Natural killer cell (primary cell): ENCODE results near the gene PLCG2. TPM values are rescaled to one million over a fixed set of nuclear protein-coding genes. Genes with fewer than 3 reads are reported as not detected.

Source experiments
- ATAC-seq, 3 donors: fragments of 150-1000 bp in 2 of 3; fragments of 200-7000 bp in 1 of 3; cut with Tn5 transposase; 1 replicate in 1 of 3; 2 replicates in 2 of 3; pipeline ENCODE4 v1.10.0; 2021; ENCODE audit warnings: mild to moderate bottlenecking in 2 of 3, moderate library complexity in 2 of 3
- DNase-seq, 2 donors: peaks; one replicate each; pipeline versions ENCODE4 v3.0.0 to v3.0.0-alpha.2; 2013 to 2021; ENCODE audit warnings: mixed read lengths in 1 of 2
- H3K27ac ChIP-seq: one replicate; pipeline ENCODE4 v1.5.1; 2013; ENCODE audit warnings: mild to moderate bottlenecking, low read length
- H3K27me3 ChIP-seq: one replicate; pipeline ENCODE4 v1.6.1; 2013; ENCODE audit warnings: low read length; ENCODE audit not compliant: control insufficient read depth, insufficient read depth
- H3K36me3 ChIP-seq: one replicate; pipeline ENCODE4 v1.6.1; 2013; ENCODE audit warnings: low read length; ENCODE audit not compliant: control insufficient read depth, insufficient read depth
- H3K4me1 ChIP-seq: one replicate; pipeline ENCODE4 v1.6.1; 2013; ENCODE audit warnings: low read length; ENCODE audit not compliant: control insufficient read depth, insufficient read depth
- H3K4me3 ChIP-seq: one replicate; pipeline ENCODE4 v1.5.1; 2013; ENCODE audit warnings: low read length
- H3K9me3 ChIP-seq: one replicate; pipeline ENCODE4 v1.6.1; 2013; ENCODE audit warnings: low read length; ENCODE audit not compliant: control insufficient read depth, insufficient read depth
- H3K27ac Mint-ChIP-seq, 2 donors: one replicate each; pipeline ENCODE4 v1.8.0; 2022; ENCODE audit warnings: mild to moderate bottlenecking in 2 of 2, mixed read lengths in 2 of 2, moderate library complexity in 1 of 2
- H3K27me3 Mint-ChIP-seq, 2 donors: one replicate each; pipeline ENCODE4 v1.8.0; 2022; ENCODE audit warnings: low read depth in 2 of 2, mixed read lengths in 2 of 2
- H3K36me3 Mint-ChIP-seq: one replicate; pipeline ENCODE4 v1.8.0; 2022; ENCODE audit warnings: mixed read lengths
- H3K4me1 Mint-ChIP-seq, 2 donors: one replicate each; pipeline ENCODE4 v1.8.0; 2022; ENCODE audit warnings: mixed read lengths in 2 of 2
- H3K4me3 Mint-ChIP-seq: one replicate; pipeline ENCODE4 v1.8.0; 2022; ENCODE audit warnings: mild to moderate bottlenecking, moderate library complexity, mixed read lengths
- H3K9me3 Mint-ChIP-seq, 2 donors: one replicate each; pipeline ENCODE4 v1.8.0; 2022; ENCODE audit warnings: mixed read lengths in 2 of 2
- CTCF ChIP-seq: fragments of 200-600 bp; IDR thresholded peaks from one replicate; pipeline ENCODE4 v1.8.0; 2022; ENCODE audit warnings: antibody characterized with exemption
- WGBS: methylation state at CpG from one replicate; pipeline ENCODE4 v1.1.7; 2013; ENCODE audit warnings: missing lambda C conversion rate; ENCODE audit not compliant: insufficient coverage; 5-methylcytosine and 5-hydroxymethylcytosine counted together
- intact Hi-C: fragments of 100-400 bp; cut with micrococcal nuclease; formaldehyde crosslinking; loops from one replicate; pipeline ENCODE4 v1.14.2; 2022
- total RNA-seq, 4 donors: library from RNA; stranded (reverse); fragments of 120-200 nt in 1 of 4; gene quantifications; one replicate each; pipeline versions ENCODE4 v1.2.3 to v1.2.4, GENCODE V29; 2013 to 2022

The PLCG2 gene
- total RNA-seq, 3 donors from 2014 or later (not counting 1 experiment from before 2014, with no cell fraction given): 250 to 298 (median 285) TPM

DNA sequence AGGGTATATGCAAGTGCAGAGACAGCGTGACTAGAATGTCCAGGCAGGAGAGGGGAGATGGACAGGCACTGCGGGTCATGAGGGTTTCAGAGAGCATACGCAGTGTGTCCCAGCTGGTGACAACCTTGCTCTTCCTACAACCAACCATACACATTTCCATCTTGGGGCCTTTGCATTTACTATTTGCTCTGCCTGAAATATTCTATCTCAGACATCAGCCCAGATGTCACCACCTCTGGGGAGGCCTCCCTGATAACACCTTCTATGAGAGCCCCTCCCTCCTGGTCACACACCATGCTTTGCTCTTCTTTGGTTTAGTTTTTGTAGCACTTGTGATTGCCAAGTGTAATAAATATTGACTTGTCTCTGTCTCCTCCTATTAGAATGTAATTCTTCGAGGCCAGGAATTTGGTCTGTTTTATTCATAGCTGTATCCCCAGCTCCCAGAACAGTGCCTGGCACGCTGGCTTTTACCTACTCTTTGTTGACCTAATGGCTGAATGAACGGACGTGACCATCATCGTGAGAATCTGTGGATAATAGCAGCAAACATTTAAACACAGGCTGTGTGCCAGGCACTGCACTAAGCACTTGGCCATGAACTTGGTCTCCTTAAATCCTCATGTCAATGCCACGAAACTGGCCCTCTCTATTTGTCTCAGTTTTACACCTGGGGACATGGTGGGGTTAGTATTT lies 51.9 kb downstream of the PLCG2 start:
- Mint-ChIP-seq H3K27me3 (no peaks in the 10 kb centered on the region), H3K4me1 (peaks cover 76 to 84% of the 10 kb centered on the region in 2 donors), H3K9me3 (no peaks in the 10 kb centered on the region), H3K27ac (peak overlapping the region; percentile 96 to 98), H3K4me3 (peak overlapping the region; percentile 72), H3K36me3 (no peaks in the 10 kb centered on the region)
- TF ChIP-seq CTCF: no peak
- Histone ChIP-seq H3K9me3 (no peaks in the 10 kb centered on the region), H3K27ac (peak overlapping the region; percentile 92), H3K27me3 (no peaks in the 10 kb centered on the region), H3K4me1 (peaks cover 97% of the 10 kb centered on the region), H3K36me3 (peaks cover 6% of the 10 kb centered on the region), H3K4me3 (peak overlapping the region; percentile 43)
- WGBS: 43% methylated on average over 8 of the region's 9 CpGs
- ATAC-seq (peak in 2 of 3 donors; percentile 13 to 19), DNase-seq (no peak)
- intact Hi-C loops: loop anchor here (1.0 to 10.0 kb wide), 7 partner anchors 10 to 386 kb away; partner anchors contain the start of gene CMIP

DNA sequence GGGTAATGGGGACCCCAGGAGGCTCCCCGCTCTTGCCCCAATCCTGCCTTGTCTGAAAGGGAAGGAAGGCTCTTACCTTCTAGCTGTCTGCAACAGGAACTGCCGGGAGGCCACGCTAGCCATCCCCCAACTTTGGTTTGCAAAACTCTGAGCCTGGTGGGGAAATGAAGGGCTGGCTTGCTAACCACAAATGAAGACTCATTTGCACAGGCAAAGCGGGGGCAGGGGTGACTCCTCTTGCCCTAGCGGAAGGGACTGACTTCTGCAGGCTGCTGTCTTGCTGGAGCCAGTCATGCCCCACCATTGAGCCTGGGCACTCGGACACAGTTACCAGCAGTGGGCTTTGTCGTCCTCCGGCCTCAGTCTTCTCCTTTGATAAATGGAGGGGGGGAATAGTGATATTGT lies 52.6 kb downstream of the PLCG2 start:
- WGBS: 3% methylated on average over 8 of the region's 8 CpGs
- Mint-ChIP-seq H3K36me3 (no peaks in the 10 kb centered on the region), H3K4me1 (peaks cover 76 to 84% of the 10 kb centered on the region in 2 donors), H3K27me3 (no peaks in the 10 kb centered on the region), H3K4me3 (peak overlapping the region; percentile 72), H3K27ac (peak overlapping the region; percentile 96 to 98), H3K9me3 (no peaks in the 10 kb centered on the region)
- intact Hi-C loops: loop anchor here (1.0 to 10.0 kb wide), 7 partner anchors 10 to 387 kb away; partner anchors contain the start of gene CMIP
- H3K27me3 ChIP-seq: no peaks in the 10 kb centered on the region
- H3K27ac ChIP-seq: peak overlapping the region; percentile 92
- H3K9me3 ChIP-seq: no peaks in the 10 kb centered on the region
- ATAC-seq (peak; percentile 75 to 92 (median 85)), DNase-seq (peak; percentile 72 to 79)
- H3K36me3 ChIP-seq: peaks cover 6% of the 10 kb centered on the region
- peak; percentile 25 for TF ChIP-seq CTCF
- peaks cover 98% of the 10 kb centered on the region for H3K4me1 ChIP-seq
- peak overlapping the region; percentile 43 for H3K4me3 ChIP-seq

DNA sequence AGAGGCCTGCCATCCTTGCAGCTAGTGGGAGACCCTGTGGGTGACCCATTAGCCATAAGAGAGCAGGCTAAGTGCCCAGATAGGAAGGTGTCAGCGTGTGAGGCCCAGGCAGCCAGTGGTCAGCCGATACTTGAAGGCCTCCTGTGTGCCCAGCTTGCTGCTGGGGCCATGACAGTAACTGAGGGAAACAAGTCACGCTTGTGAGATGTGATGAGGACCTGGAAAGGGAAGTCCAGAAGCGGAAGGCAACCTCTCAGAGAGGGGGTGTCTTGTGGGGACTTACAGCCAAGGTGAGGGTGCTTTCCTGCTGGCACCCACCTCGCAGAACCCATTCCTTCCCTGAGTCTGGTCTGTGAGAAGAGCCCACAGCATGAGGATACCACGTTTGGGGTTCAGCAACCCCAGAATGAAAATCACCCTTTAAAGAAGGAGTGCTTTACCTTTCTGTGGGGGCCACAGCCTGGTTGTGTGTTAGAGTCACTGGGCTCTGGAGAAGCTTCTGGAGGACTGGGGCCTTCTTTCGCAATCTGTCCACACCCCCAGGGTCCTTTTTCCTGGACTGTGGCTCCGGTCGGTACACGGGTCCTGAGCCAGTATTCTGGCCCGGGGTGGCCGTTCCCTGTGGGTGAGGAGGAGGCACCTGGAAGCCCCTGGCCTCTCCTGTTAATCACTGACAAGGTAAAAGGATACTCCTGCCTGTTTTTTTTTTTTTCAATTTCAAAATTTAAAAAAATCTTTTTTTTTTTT lies 53.9 kb downstream of the PLCG2 start:
- Histone ChIP-seq H3K9me3 (no peaks in the 10 kb centered on the region), H3K4me3 (no peak overlapping the region), H3K4me1 (peaks cover 95% of the 10 kb centered on the region), H3K36me3 (no peaks in the 10 kb centered on the region), H3K27ac (peak overlapping the region; percentile 92), H3K27me3 (no peaks in the 10 kb centered on the region)
- no peak for TF ChIP-seq CTCF
- Mint-ChIP-seq H3K4me1 (peaks cover 78 to 87% of the 10 kb centered on the region in 2 donors), H3K36me3 (no peaks in the 10 kb centered on the region), H3K27ac (peak overlapping the region; percentile 96 to 98), H3K4me3 (peak overlapping the region; percentile 72), H3K9me3 (no peaks in the 10 kb centered on the region), H3K27me3 (no peaks in the 10 kb centered on the region)
- DNase-seq (no peak), ATAC-seq (peak in 2 of 3 donors; percentile 6 to 26)
- 63% methylated on average over 12 of the region's 12 CpGs for WGBS
- intact Hi-C loops: loop anchor here (5.0 to 10.0 kb wide), 5 partner anchors 36 to 388 kb away; partner anchors contain the start of gene CMIP
